ENCODE data around the gene GABPA. TPM values are rescaled to one million over a fixed set of nuclear protein-coding genes. Genes with fewer than 3 reads are reported as not detected.

The GABPA gene
- total and polyA plus RNA-seq, 9 of the 15 experiments (the other 6 are each of a cell fraction or from before 2014, with no cell fraction given): 8.9 to 35.7 (median 22.8) TPM

DNA sequence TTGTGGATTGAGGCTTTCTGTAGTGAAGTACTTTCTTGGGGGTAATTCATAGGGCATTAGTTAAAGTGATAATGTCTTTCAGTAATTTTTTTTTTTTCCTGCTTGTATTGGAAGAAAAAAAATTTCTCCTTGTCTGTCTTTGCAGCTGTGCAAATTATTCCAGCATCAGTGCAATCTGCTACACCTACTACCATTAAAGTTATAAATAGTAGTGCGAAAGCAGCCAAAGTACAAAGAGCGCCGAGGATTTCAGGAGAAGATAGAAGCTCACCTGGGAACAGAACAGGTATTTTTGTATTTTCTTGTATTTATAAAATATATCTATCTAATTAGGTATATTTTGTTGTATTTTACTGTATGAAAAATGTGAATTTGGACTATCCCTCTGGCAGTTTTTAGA, 29.3 kb downstream of the GABPA start (continued):
- TF ChIP-seq ZNF174 (CRISPR knock-in tag; IDR thresholded peaks at IDR 0.05): no peak
- no peak for TF ChIP-seq BDP1 (IDR thresholded peaks at IDR 0.05; ENCODE audit: insufficient read depth, insufficient read length)
- TF ChIP-seq EHMT2 (IDR thresholded peaks at IDR 0.05): no peak
- TF ChIP-seq PHB (CRISPR knock-in tag; IDR thresholded peaks at IDR 0.05): no peak
- TF ChIP-seq DNMT1 (IDR thresholded peaks at IDR 0.05): no peak
- no peak for TF ChIP-seq NCOA4 (IDR thresholded peaks at IDR 0.05; ENCODE audit: partially characterized antibody)
- no peak for TF ChIP-seq MCM5 (IDR thresholded peaks at IDR 0.05; ENCODE audit: low read depth)

DNA sequence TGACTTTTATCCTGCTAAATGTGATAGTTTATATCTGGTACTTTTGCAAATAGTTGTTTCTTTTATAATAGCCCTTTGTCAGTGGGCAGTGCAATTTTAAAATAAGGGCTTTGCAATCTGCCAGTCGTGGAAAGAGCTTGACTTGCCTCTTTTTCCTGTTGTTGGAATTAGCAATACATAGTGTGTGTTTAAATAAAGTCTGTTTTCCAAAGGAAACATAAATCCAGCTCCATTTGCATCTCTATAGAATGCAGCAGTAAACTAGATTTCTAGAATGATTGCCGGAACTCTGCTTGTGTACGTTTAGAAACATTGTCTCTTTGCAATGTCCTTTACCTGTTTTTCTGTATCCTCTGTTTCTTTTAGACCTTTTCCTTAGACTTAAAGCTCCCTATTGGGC, 33.1 kb downstream of the GABPA start:
- no peaks in the 10 kb centered on the region for H4K20me1 ChIP-seq (replicated peaks; ENCODE audit: control insufficient read depth, insufficient read depth, low read length)
- no peak overlapping the region for H3K4me3 ChIP-seq
- DNase-seq (ENCODE audit: extremely low read depth in 1 of 4, low spot score in 3 of 4) (no peak), FAIRE-seq (no peak), ATAC-seq (no peak)
- ChIA-PET POLR2A (interaction anchor here (1.2 kb wide), 1 partner anchor 13 kb away, joined by 4 read pairs; no protein-coding TSS in a partner anchor), CTCF (ENCODE audit: low intra/inter-chr PET ratio) (no interaction called here)
- H3K4me2 ChIP-seq (ENCODE audit: insufficient read depth, low read length): no peak overlapping the region
- H3K79me2 ChIP-seq (ENCODE audit: control insufficient read depth, insufficient read depth, low read length): no peaks in the 10 kb centered on the region
- intact Hi-C loops (cut with micrococcal nuclease): no loop called here
- no TSS peak for BruUV-seq (replicated peaks)
- H3K27me3 ChIP-seq (ENCODE audit: control insufficient read depth in 2 of 2, insufficient read depth in 2 of 2, low read length in 2 of 2): no peaks in the 10 kb centered on the region
- TF ChIP-seq ZNF274 (IDR thresholded peaks at IDR 0.05; ENCODE audit: borderline replicate concordance, low read depth, low read length) (no peak), GABPB2 (CRISPR knock-in tag; conservative IDR thresholded peaks at IDR 0.05) (no peak), THRAP3 (IDR thresholded peaks at IDR 0.05; ENCODE audit: borderline replicate concordance) (no peak), NFXL1 (CRISPR knock-in tag; IDR thresholded peaks at IDR 0.05) (no peak), MTA2 (IDR thresholded peaks at IDR 0.05; ENCODE audit: low read depth) (no peak), CBX2 (IDR thresholded peaks at IDR 0.05; ENCODE audit: insufficient read depth, low read length, poor library complexity, severe bottlenecking) (no peak), HDAC3 (IDR thresholded peaks at IDR 0.05; ENCODE audit: borderline replicate concordance, partially characterized antibody) (no peak), MAZ (CRISPR knock-in tag; conservative IDR thresholded peaks at IDR 0.05 in 1 of 2, IDR thresholded peaks at IDR 0.05 in 1 of 2) (no peak), BRD9 (IDR thresholded peaks at IDR 0.05; ENCODE audit: low read depth, partially characterized antibody) (no peak), CSDE1 (IDR thresholded peaks at IDR 0.05) (no peak), POLR3A (IDR thresholded peaks at IDR 0.05; ENCODE audit: borderline replicate concordance, extremely low read depth, insufficient read depth, insufficient read length) (no peak), NFE2L1 (tag; IDR thresholded peaks at IDR 0.05; ENCODE audit: borderline replicate concordance, low read depth) (no peak), RAD21 (CRISPR knock-in tag; conservative IDR thresholded peaks at IDR 0.05 in 1 of 2, IDR thresholded peaks at IDR 0.05 in 1 of 2) (no peak), NR3C1 (CRISPR knock-in tag; IDR thresholded peaks at IDR 0.05) (no peak), ZBTB8A (IDR thresholded peaks at IDR 0.05; ENCODE audit: partially characterized antibody) (no peak)
- TF ChIP-seq, protein P1, sequence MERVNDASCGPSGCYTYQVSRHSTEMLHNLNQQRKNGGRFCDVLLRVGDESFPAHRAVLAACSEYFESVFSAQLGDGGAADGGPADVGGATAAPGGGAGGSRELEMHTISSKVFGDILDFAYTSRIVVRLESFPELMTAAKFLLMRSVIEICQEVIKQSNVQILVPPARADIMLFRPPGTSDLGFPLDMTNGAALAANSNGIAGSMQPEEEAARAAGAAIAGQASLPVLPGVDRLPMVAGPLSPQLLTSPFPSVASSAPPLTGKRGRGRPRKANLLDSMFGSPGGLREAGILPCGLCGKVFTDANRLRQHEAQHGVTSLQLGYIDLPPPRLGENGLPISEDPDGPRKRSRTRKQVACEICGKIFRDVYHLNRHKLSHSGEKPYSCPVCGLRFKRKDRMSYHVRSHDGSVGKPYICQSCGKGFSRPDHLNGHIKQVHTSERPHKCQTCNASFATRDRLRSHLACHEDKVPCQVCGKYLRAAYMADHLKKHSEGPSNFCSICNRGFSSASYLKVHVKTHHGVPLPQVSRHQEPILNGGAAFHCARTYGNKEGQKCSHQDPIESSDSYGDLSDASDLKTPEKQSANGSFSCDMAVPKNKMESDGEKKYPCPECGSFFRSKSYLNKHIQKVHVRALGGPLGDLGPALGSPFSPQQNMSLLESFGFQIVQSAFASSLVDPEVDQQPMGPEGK (CRISPR knock-in tag; IDR thresholded peaks at IDR 0.05; ENCODE audit: borderline replicate concordance): no peak
- H3K36me3 ChIP-seq (ENCODE audit: control insufficient read depth, insufficient read depth, low read length): peaks cover 29% of the 10 kb centered on the region; the same call in 2 of the 3 replicates
- 67% methylated on average over 3 of the region's 3 CpGs for WGBS (ENCODE audit: insufficient coverage, low coverage, missing lambda C conversion rate)
- in situ Hi-C loops (cut with MboI): no loop called here
- H3K27ac ChIP-seq (ENCODE audit: extremely low read depth, low read depth, low read length): no peak overlapping the region
- no peak overlapping the region for H3K9ac ChIP-seq (ENCODE audit: insufficient read depth in 1 of 2, low read depth in 2 of 2, low read length in 2 of 2)
- H3K9me3 ChIP-seq (replicated peaks; ENCODE audit: control insufficient read depth, insufficient read depth, low read depth, low read length): no peaks in the 10 kb centered on the region
- no peak overlapping the region for H2AFZ ChIP-seq (ENCODE audit: low read depth, low read length)
- H3K4me1 ChIP-seq (replicated peaks in 1 of 2; ENCODE audit: control insufficient read depth in 2 of 2, insufficient read depth in 2 of 2, low read length in 2 of 2): no peaks in the 10 kb centered on the region
- H3K9me1 ChIP-seq (ENCODE audit: control insufficient read depth, insufficient read depth, low read length): no peaks in the 10 kb centered on the region
